Measurements from ENCODE around the gene AP4M1.

The AP4M1 gene

GRCh38 chr7:100065452-100066186, 35.8 kb upstream of the AP4M1 start:
- no peak for TF ChIP-seq CTCF (IDR thresholded peaks at IDR 0.05)

GRCh38 chr7:100066953-100067352, 34.5 kb upstream of the AP4M1 start:
- no peak for TF ChIP-seq CTCF (IDR thresholded peaks at IDR 0.05)

GRCh38 chr7:100069991-100070390, 31.5 kb upstream of the AP4M1 start:
- TF ChIP-seq CTCF (IDR thresholded peaks at IDR 0.05) = no peak

DNA sequence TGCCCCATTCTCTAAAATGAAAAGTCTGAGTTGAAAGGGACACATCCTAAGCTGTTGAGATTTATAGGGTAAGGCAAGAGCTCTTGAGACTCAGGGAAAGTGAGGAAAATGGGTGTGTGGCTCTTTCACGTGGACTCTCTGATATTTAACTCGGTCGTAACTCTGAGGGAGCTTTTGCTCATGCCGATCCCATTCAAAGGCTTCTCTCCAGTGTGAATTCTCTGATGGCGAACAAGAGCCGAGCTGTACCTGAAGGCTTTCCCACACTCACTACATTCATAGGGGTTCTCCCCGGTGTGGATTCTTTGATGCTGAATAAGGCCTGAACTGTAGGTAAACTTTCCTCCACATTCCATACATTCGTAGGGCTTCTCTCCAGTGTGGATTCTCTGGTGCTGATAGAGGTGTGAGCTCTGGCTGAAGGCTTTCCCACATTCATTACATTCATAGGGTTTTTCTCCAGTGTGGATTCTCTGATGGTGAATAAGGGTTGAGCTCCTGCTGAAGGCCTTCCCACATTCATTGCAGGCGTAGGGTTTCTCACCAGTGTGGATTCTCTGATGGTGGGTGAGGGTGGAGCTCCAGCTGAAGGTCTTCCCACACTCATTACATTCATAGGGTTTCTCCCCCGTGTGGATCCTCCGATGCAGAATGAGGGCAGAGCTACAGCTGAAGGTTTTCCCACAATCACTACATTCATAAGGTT, 30.3 kb upstream of the AP4M1 start:
- TF ChIP-seq CTCF (IDR thresholded peaks at IDR 0.05) = no peak

GRCh38 chr7:100072462-100072861, 29.0 kb upstream of the AP4M1 start:
- no peak for TF ChIP-seq CTCF (IDR thresholded peaks at IDR 0.05)

DNA sequence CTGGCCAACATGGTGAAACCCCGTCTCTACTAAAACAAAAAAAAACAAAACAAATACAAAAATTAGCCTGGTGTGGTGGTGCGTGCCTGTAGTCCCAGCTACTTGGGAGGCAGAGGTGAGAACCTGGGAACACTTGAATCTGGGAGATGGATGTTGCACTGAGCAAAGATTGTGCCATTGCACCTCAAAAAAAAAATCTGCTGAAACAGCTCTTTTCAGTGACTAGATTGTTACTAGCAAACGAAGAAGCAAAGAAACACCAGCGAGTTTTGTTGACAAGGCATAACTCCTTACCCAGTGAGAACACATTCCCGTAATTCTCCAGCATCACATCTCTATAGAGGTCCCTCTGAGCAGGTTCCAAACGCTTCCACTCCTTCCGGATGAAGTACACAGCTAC, 26.6 kb upstream of the AP4M1 start:
- no peak for TF ChIP-seq CTCF (IDR thresholded peaks at IDR 0.05)

- no peak for TF ChIP-seq CTCF (IDR thresholded peaks at IDR 0.05)
Measured at GRCh38 chr7:100075418-100075817, 26.0 kb upstream of the AP4M1 start.

All from LNCAP (cell line).